ENCODE measurements around the gene HIVEP3.

Gene HIVEP3

GRCh38 chr1:41710980-41711379 lies 207.7 kb downstream of the HIVEP3 start:
- no peak overlapping the region for H3K9ac ChIP-seq (ENCODE audit: low read length)
- no peaks in the 10 kb centered on the region for H4K20me1 ChIP-seq (ENCODE audit: insufficient read depth, low read length)
- no peak overlapping the region for H2AFZ ChIP-seq (ENCODE audit: low read length)
- no peaks in the 10 kb centered on the region for H3F3A ChIP-seq (ENCODE audit: insufficient read depth, low read length)
- no peak for TF ChIP-seq CTCF (IDR thresholded peaks at IDR 0.05; ENCODE audit: low read length)
- TF ChIP-seq EZH2 (IDR thresholded peaks at IDR 0.05; ENCODE audit: borderline replicate concordance, low read length): no peak
- no peak overlapping the region for H3K4me3 ChIP-seq (ENCODE audit: low read depth, low read length, poor library complexity, severe bottlenecking)
- H3K27me3 ChIP-seq (ENCODE audit: insufficient read depth, low read length): no peaks in the 10 kb centered on the region
- H3K27ac ChIP-seq (ENCODE audit: low read depth, low read length, poor library complexity, severe bottlenecking): no peak overlapping the region
- no peaks in the 10 kb centered on the region for H3K9me3 ChIP-seq (ENCODE audit: low read length)
- H3K9me2 ChIP-seq (ENCODE audit: low read depth, low read length): no peaks in the 10 kb centered on the region
- no peaks in the 10 kb centered on the region for H3K4me1 ChIP-seq (ENCODE audit: insufficient read depth, low read length, severe bottlenecking)
- H3K4me2 ChIP-seq (ENCODE audit: low read length): no peak overlapping the region
- no peaks in the 10 kb centered on the region for H3K79me2 ChIP-seq (ENCODE audit: insufficient read depth, low read length)
- no peaks in the 10 kb centered on the region for H3K36me3 ChIP-seq (ENCODE audit: insufficient read depth, low read length)

- no peaks in the 10 kb centered on the region for H3K79me2 ChIP-seq (ENCODE audit: insufficient read depth, low read length)
- H3K27ac ChIP-seq (ENCODE audit: low read depth, low read length, poor library complexity, severe bottlenecking): no peak overlapping the region
- no peak overlapping the region for H2AFZ ChIP-seq (ENCODE audit: low read length)
- no peaks in the 10 kb centered on the region for H3F3A ChIP-seq (ENCODE audit: insufficient read depth, low read length)
- no peaks in the 10 kb centered on the region for H3K4me1 ChIP-seq (ENCODE audit: insufficient read depth, low read length, severe bottlenecking)
- no peak overlapping the region for H3K4me3 ChIP-seq (ENCODE audit: low read depth, low read length, poor library complexity, severe bottlenecking)
- H4K20me1 ChIP-seq (ENCODE audit: insufficient read depth, low read length): no peaks in the 10 kb centered on the region
- H3K9me3 ChIP-seq (ENCODE audit: low read length): no peaks in the 10 kb centered on the region
- TF ChIP-seq EZH2 (IDR thresholded peaks at IDR 0.05; ENCODE audit: borderline replicate concordance, low read length): no peak
- no peak for TF ChIP-seq CTCF (IDR thresholded peaks at IDR 0.05; ENCODE audit: low read length)
- H3K36me3 ChIP-seq (ENCODE audit: insufficient read depth, low read length): no peaks in the 10 kb centered on the region
- no peak overlapping the region for H3K4me2 ChIP-seq (ENCODE audit: low read length)
- H3K9me2 ChIP-seq (ENCODE audit: low read depth, low read length): no peaks in the 10 kb centered on the region
- H3K9ac ChIP-seq (ENCODE audit: low read length): no peak overlapping the region
- H3K27me3 ChIP-seq (ENCODE audit: insufficient read depth, low read length): no peaks in the 10 kb centered on the region
Measured at GRCh38 chr1:41709873-41710272, 208.8 kb downstream of the HIVEP3 start.

GRCh38 chr1:41709331-41709730 lies 209.4 kb downstream of the HIVEP3 start:
- no peak overlapping the region for H3K9ac ChIP-seq (ENCODE audit: low read length)
- no peak overlapping the region for H3K4me3 ChIP-seq (ENCODE audit: low read depth, low read length, poor library complexity, severe bottlenecking)
- H3K79me2 ChIP-seq (ENCODE audit: insufficient read depth, low read length): no peaks in the 10 kb centered on the region
- H3K4me1 ChIP-seq (ENCODE audit: insufficient read depth, low read length, severe bottlenecking): no peaks in the 10 kb centered on the region
- H4K20me1 ChIP-seq (ENCODE audit: insufficient read depth, low read length): no peaks in the 10 kb centered on the region
- no peaks in the 10 kb centered on the region for H3K9me3 ChIP-seq (ENCODE audit: low read length)
- H3K36me3 ChIP-seq (ENCODE audit: insufficient read depth, low read length): no peaks in the 10 kb centered on the region
- no peaks in the 10 kb centered on the region for H3K9me2 ChIP-seq (ENCODE audit: low read depth, low read length)
- no peak overlapping the region for H3K4me2 ChIP-seq (ENCODE audit: low read length)
- no peak for TF ChIP-seq EZH2 (IDR thresholded peaks at IDR 0.05; ENCODE audit: borderline replicate concordance, low read length)
- no peak for TF ChIP-seq CTCF (IDR thresholded peaks at IDR 0.05; ENCODE audit: low read length)
- no peak overlapping the region for H2AFZ ChIP-seq (ENCODE audit: low read length)
- H3K27ac ChIP-seq (ENCODE audit: low read depth, low read length, poor library complexity, severe bottlenecking): no peak overlapping the region
- no peaks in the 10 kb centered on the region for H3F3A ChIP-seq (ENCODE audit: insufficient read depth, low read length)
- H3K27me3 ChIP-seq (ENCODE audit: insufficient read depth, low read length): no peaks in the 10 kb centered on the region

All from OCI-LY1 (cell line).